Embryonic facial prominence (tissue), 1 donor: ENCODE results near the gene TIMP2.

Experiments used
- DNase-seq: peaks from one replicate; pipeline ENCODE4 v3.0.0-alpha.2; 2016; ENCODE audit errors: extremely low spot score

TIMP2 gene

DNA sequence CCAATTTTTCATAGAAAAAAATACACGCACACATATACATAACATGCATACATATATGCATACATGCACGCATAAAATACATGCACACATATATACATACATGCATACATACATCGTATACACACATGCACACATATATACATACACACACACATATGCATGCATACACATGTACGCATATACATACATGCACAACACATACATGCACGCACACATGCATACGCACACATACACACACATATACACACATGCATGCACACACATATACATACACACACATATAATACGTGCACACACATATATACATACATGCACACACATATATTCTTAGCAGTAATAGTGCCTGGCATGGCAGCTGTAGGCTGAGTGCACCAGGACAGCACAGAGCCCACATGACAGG lies 109.5 kb downstream of the TIMP2 start:
- no peak for DNase-seq

GRCh38 chr17:78812855-78813254 lies 112.3 kb downstream of the TIMP2 start:
- no peak for DNase-seq

DNA sequence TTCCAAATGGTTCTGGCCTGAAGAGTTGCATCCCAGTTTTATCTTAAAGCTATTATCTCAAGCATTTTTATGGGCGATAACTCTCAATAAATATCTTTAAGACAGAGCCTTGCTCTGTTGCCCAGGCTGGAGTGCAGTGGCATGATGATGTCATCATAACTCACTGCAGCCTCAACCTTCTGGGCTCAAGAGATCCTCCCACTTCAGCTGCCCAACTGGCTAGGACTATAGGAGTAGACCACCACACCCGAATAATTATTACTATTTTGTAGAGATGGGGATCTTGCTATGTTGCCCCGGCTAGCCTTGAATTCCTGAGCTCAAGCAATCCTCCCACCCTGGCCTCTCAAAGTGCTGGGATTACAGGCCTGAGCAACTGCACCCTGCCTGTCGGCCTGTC lies 117.0 kb downstream of the TIMP2 start:
- no peak for DNase-seq

DNA sequence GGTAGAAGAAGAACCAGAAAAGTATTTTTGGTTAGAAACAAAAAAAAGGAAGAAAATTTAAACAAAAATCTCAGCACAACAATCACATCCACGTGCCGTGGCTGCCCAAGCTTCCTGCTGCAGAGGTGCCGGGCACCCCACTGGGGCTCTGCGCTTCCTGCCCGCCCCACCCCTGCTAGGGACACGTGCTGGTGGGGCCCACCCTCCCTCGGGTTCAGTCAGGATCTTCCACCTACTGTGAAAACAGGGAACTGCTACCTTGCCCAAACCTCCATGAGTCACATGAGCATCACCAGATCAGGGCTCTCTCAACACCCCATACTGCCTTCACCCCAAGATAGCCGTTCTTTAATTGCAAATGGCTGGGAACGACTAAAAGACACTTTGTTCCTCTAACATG lies 118.7 kb downstream of the TIMP2 start:
- no peak for DNase-seq

DNA sequence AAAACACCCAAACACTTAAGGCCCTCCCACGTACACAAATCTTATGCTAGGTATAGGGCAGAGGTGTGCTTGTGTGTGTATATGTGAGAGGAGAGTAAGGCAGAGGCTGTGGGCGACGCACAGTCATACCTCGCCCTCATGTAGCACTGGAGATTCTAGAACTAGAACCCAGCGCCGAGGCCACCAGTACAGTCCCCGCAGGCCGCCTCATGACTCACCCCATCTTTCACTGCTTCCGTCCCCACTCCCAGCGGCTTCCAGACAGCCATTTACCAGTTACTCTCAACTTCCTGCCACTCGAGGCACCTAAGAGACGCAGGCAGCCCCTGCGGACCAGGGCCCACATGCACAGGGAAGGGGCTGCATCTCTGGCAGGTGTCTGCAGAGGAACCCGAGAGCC lies 119.9 kb downstream of the TIMP2 start:
- no peak for DNase-seq

DNA sequence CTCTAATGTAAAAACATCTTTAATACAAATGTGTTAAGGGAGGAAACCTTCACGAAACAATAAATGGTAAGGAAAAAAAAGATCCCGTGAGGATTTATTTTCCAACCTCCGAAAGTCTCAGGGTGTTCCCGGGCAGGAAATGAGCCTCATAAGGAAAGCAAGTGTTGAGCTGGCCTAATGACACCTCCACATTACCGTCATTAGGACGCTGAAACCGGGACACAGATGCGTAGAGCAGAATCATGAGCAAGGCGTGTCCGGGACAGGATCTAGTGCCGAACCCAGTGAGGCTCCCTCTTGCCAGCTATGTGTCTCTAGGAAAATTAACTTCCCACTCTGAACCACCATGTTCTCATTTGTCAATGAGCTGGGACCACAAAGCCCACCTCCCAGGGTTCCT lies 120.4 kb downstream of the TIMP2 start:
- DNase-seq: no peak

- no peak for DNase-seq
These were observed 121.9 kb downstream of the TIMP2 start for GRCh38 chr17:78803186-78803845.
